ENCODE results near the gene USP13. TPM values are rescaled to one million over a fixed set of nuclear protein-coding genes. Genes with fewer than 3 reads are reported as not detected.

USP13 gene
- total RNA-seq, 1 donor from 2014 or later = 13.9 TPM

GRCh38 chr3:179735321-179735720, 82.5 kb downstream of the USP13 start:
- H3K4me3 ChIP-seq = no peak overlapping the region
- intact Hi-C loops (cut with DNase I) = no loop called here
- H3K4me1 ChIP-seq = no peaks in the 10 kb centered on the region
- H3K9me3 ChIP-seq = no peaks in the 10 kb centered on the region
- no peak overlapping the region for H3K27ac ChIP-seq
- DNase-seq (no peak), ATAC-seq (no peak)
- H3K27me3 ChIP-seq (ENCODE audit: low read depth) = no peaks in the 10 kb centered on the region
- TF ChIP-seq CTCF (IDR thresholded peaks at IDR 0.05) = no peak
- H3K36me3 ChIP-seq = peaks cover 18% of the 10 kb centered on the region

GRCh38 chr3:179738998-179739397, 86.2 kb downstream of the USP13 start:
- H3K36me3 ChIP-seq = peaks cover 25% of the 10 kb centered on the region
- H3K9me3 ChIP-seq = no peaks in the 10 kb centered on the region
- ATAC-seq = peak; percentile 15 to 20
- intact Hi-C loops (cut with DNase I) = no loop called here
- H3K27me3 ChIP-seq (ENCODE audit: low read depth) = no peaks in the 10 kb centered on the region
- DNase-seq = no peak
- no peaks in the 10 kb centered on the region for H3K4me1 ChIP-seq
- TF ChIP-seq CTCF (IDR thresholded peaks at IDR 0.05) = no peak
- no peak overlapping the region for H3K27ac ChIP-seq
- H3K4me3 ChIP-seq = no peak overlapping the region

GRCh38 chr3:179739816-179740594, 87.2 kb downstream of the USP13 start:
- peak in 1 of 2 donors; percentile 8 for ATAC-seq
- Histone ChIP-seq H3K27ac (no peak overlapping the region), H3K9me3 (no peaks in the 10 kb centered on the region), H3K4me1 (no peaks in the 10 kb centered on the region), H3K4me3 (no peak overlapping the region), H3K36me3 (peaks cover 29% of the 10 kb centered on the region), H3K27me3 (ENCODE audit: low read depth) (no peaks in the 10 kb centered on the region)
- intact Hi-C loops (cut with DNase I) = no loop called here
- no peak for DNase-seq
- TF ChIP-seq CTCF (IDR thresholded peaks at IDR 0.05) = no peak

- intact Hi-C loops (cut with DNase I) = no loop called here
- Histone ChIP-seq H3K4me1 (no peaks in the 10 kb centered on the region), H3K4me3 (no peak overlapping the region), H3K27ac (no peak overlapping the region), H3K9me3 (no peaks in the 10 kb centered on the region), H3K27me3 (ENCODE audit: low read depth) (no peaks in the 10 kb centered on the region), H3K36me3 (peaks cover 29% of the 10 kb centered on the region)
- DNase-seq (no peak), ATAC-seq (peak; percentile 41 to 59)
- TF ChIP-seq CTCF (IDR thresholded peaks at IDR 0.05) = no peak
Observed at GRCh38 chr3:179743913-179744312, 91.1 kb downstream of the USP13 start.

- Histone ChIP-seq H3K27me3 (ENCODE audit: low read depth) (no peaks in the 10 kb centered on the region), H3K9me3 (no peaks in the 10 kb centered on the region), H3K36me3 (peaks cover 29% of the 10 kb centered on the region), H3K27ac (no peak overlapping the region), H3K4me1 (no peaks in the 10 kb centered on the region), H3K4me3 (no peak overlapping the region)
- intact Hi-C loops (cut with DNase I) = no loop called here
- ATAC-seq (no peak), DNase-seq (no peak)
- no peak for TF ChIP-seq CTCF (IDR thresholded peaks at IDR 0.05)
Observed at GRCh38 chr3:179744667-179745066, 91.8 kb downstream of the USP13 start.
